Measurements from ENCODE around the gene CD300LD.

Gene CD300LD

GRCh38 chr17:74623693-74624093 lies 31.6 kb upstream of the CD300LD start, which contains the start of gene CD300E:
Gene CD300E (minus strand): TSS chr17:74623738. CDS start chr17:74623621, 117 bp downstream.
- ATAC-seq = no peak
- no peak for TF ChIP-seq ARNTL (CRISPR knock-in tag; IDR thresholded peaks at IDR 0.05; ENCODE audit: borderline replicate concordance, low read depth)
- no peak for TF ChIP-seq ZC3H10 (CRISPR knock-in tag; IDR thresholded peaks at IDR 0.05)
- TF ChIP-seq ISL1 (CRISPR knock-in tag; IDR thresholded peaks at IDR 0.05) = no peak
- TF ChIP-seq BACH2 (CRISPR knock-in tag; IDR thresholded peaks at IDR 0.05; ENCODE audit: borderline replicate concordance) = no peak
- no peak for TF ChIP-seq RARB (CRISPR knock-in tag; IDR thresholded peaks at IDR 0.05)
- TF ChIP-seq, protein P1, sequence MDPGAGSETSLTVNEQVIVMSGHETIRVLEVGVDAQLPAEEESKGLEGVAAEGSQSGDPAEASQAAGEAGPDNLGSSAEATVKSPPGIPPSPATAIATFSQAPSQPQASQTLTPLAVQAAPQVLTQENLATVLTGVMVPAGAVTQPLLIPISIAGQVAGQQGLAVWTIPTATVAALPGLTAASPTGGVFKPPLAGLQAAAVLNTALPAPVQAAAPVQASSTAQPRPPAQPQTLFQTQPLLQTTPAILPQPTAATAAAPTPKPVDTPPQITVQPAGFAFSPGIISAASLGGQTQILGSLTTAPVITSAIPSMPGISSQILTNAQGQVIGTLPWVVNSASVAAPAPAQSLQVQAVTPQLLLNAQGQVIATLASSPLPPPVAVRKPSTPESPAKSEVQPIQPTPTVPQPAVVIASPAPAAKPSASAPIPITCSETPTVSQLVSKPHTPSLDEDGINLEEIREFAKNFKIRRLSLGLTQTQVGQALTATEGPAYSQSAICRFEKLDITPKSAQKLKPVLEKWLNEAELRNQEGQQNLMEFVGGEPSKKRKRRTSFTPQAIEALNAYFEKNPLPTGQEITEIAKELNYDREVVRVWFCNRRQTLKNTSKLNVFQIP (CRISPR knock-in tag; IDR thresholded peaks at IDR 0.05; ENCODE audit: borderline replicate concordance, low read depth) = no peak
- TF ChIP-seq, protein P2, sequence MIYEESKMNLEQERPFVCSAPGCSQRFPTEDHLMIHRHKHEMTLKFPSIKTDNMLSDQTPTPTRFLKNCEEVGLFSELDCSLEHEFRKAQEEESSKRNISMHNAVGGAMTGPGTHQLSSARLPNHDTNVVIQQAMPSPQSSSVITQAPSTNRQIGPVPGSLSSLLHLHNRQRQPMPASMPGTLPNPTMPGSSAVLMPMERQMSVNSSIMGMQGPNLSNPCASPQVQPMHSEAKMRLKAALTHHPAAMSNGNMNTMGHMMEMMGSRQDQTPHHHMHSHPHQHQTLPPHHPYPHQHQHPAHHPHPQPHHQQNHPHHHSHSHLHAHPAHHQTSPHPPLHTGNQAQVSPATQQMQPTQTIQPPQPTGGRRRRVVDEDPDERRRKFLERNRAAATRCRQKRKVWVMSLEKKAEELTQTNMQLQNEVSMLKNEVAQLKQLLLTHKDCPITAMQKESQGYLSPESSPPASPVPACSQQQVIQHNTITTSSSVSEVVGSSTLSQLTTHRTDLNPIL (CRISPR knock-in tag; IDR thresholded peaks at IDR 0.05; ENCODE audit: low read depth) = no peak
- no peak for TF ChIP-seq ZNF565 (CRISPR knock-in tag; conservative IDR thresholded peaks at IDR 0.05; ENCODE audit: low read depth)
- no peak for TF ChIP-seq OSR1 (CRISPR knock-in tag; IDR thresholded peaks at IDR 0.05)
- no peak for TF ChIP-seq TCF4 (CRISPR knock-in tag; IDR thresholded peaks at IDR 0.05; ENCODE audit: borderline replicate concordance)
- no peak for TF ChIP-seq ZNF70 (CRISPR knock-in tag; IDR thresholded peaks at IDR 0.05)
- no peak for TF ChIP-seq ZNF8 (CRISPR knock-in tag; IDR thresholded peaks at IDR 0.05)
- TF ChIP-seq SNAI2 (CRISPR knock-in tag; IDR thresholded peaks at IDR 0.05) = no peak
- TF ChIP-seq CSRNP3 (CRISPR knock-in tag; IDR thresholded peaks at IDR 0.05) = no peak
- TF ChIP-seq ESRRG (CRISPR knock-in tag; IDR thresholded peaks at IDR 0.05) = no peak
- TF ChIP-seq GLIS3 (CRISPR knock-in tag; IDR thresholded peaks at IDR 0.05) = no peak

GRCh38 chr17:74619077-74619673 lies 27.1 kb upstream of the CD300LD start:
- TF ChIP-seq ESRRG (CRISPR knock-in tag; IDR thresholded peaks at IDR 0.05) = no peak
- TF ChIP-seq ISL1 (CRISPR knock-in tag; IDR thresholded peaks at IDR 0.05) = no peak
- TF ChIP-seq PATZ1 (CRISPR knock-in tag; IDR thresholded peaks at IDR 0.05; ENCODE audit: borderline replicate concordance) = no peak
- TF ChIP-seq SNAI2 (CRISPR knock-in tag; IDR thresholded peaks at IDR 0.05) = no peak
- no peak for TF ChIP-seq BACH2 (CRISPR knock-in tag; IDR thresholded peaks at IDR 0.05; ENCODE audit: borderline replicate concordance)
- no peak for TF ChIP-seq RARB (CRISPR knock-in tag; IDR thresholded peaks at IDR 0.05)
- TF ChIP-seq TCF4 (CRISPR knock-in tag; IDR thresholded peaks at IDR 0.05; ENCODE audit: borderline replicate concordance) = no peak
- TF ChIP-seq, protein P3, sequence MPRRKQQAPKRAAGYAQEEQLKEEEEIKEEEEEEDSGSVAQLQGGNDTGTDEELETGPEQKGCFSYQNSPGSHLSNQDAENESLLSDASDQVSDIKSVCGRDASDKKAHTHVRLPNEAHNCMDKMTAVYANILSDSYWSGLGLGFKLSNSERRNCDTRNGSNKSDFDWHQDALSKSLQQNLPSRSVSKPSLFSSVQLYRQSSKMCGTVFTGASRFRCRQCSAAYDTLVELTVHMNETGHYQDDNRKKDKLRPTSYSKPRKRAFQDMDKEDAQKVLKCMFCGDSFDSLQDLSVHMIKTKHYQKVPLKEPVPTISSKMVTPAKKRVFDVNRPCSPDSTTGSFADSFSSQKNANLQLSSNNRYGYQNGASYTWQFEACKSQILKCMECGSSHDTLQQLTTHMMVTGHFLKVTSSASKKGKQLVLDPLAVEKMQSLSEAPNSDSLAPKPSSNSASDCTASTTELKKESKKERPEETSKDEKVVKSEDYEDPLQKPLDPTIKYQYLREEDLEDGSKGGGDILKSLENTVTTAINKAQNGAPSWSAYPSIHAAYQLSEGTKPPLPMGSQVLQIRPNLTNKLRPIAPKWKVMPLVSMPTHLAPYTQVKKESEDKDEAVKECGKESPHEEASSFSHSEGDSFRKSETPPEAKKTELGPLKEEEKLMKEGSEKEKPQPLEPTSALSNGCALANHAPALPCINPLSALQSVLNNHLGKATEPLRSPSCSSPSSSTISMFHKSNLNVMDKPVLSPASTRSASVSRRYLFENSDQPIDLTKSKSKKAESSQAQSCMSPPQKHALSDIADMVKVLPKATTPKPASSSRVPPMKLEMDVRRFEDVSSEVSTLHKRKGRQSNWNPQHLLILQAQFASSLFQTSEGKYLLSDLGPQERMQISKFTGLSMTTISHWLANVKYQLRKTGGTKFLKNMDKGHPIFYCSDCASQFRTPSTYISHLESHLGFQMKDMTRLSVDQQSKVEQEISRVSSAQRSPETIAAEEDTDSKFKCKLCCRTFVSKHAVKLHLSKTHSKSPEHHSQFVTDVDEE (CRISPR knock-in tag; IDR thresholded peaks at IDR 0.05) = no peak
- no peak for TF ChIP-seq ZFP30 (CRISPR knock-in tag; IDR thresholded peaks at IDR 0.05)
- TF ChIP-seq ARNTL (CRISPR knock-in tag; IDR thresholded peaks at IDR 0.05; ENCODE audit: borderline replicate concordance, low read depth) = no peak
- no peak for TF ChIP-seq ZNF565 (CRISPR knock-in tag; conservative IDR thresholded peaks at IDR 0.05; ENCODE audit: low read depth)
- TF ChIP-seq CSDC2 (CRISPR knock-in tag; IDR thresholded peaks at IDR 0.05) = no peak
- TF ChIP-seq, protein P1 (CRISPR knock-in tag; IDR thresholded peaks at IDR 0.05; ENCODE audit: borderline replicate concordance, low read depth) = no peak
- TF ChIP-seq ZFP3 (CRISPR knock-in tag; IDR thresholded peaks at IDR 0.05) = no peak
- TF ChIP-seq OSR1 (CRISPR knock-in tag; IDR thresholded peaks at IDR 0.05) = no peak
- no peak for TF ChIP-seq ZC3H10 (CRISPR knock-in tag; IDR thresholded peaks at IDR 0.05)
- no peak for TF ChIP-seq TOX (CRISPR knock-in tag; IDR thresholded peaks at IDR 0.05; ENCODE audit: borderline replicate concordance)
- TF ChIP-seq PPARA (CRISPR knock-in tag; IDR thresholded peaks at IDR 0.05; ENCODE audit: borderline replicate concordance) = no peak
- no peak for ATAC-seq
